Natural killer cell (primary cell): ENCODE data around the gene TRH. TPM values are rescaled to one million over a fixed set of nuclear protein-coding genes. Genes with fewer than 3 reads are reported as not detected.

ENCODE experiments used
- ATAC-seq, 3 donors: fragments of 150-1000 bp in 2 of 3; fragments of 200-7000 bp in 1 of 3; cut with Tn5 transposase; 1 replicate in 1 of 3; 2 replicates in 2 of 3; pipeline ENCODE4 v1.10.0; 2021; ENCODE audit warnings: mild to moderate bottlenecking in 2 of 3, moderate library complexity in 2 of 3
- DNase-seq, 2 donors: peaks; one replicate each; pipeline versions ENCODE4 v3.0.0 to v3.0.0-alpha.2; 2013 to 2021; ENCODE audit warnings: mixed read lengths in 1 of 2
- H3K27ac ChIP-seq: one replicate; pipeline ENCODE4 v1.5.1; 2013; ENCODE audit warnings: mild to moderate bottlenecking, low read length
- H3K27me3 ChIP-seq: one replicate; pipeline ENCODE4 v1.6.1; 2013; ENCODE audit warnings: low read length; ENCODE audit not compliant: control insufficient read depth, insufficient read depth
- H3K36me3 ChIP-seq: one replicate; pipeline ENCODE4 v1.6.1; 2013; ENCODE audit warnings: low read length; ENCODE audit not compliant: control insufficient read depth, insufficient read depth
- H3K4me1 ChIP-seq: one replicate; pipeline ENCODE4 v1.6.1; 2013; ENCODE audit warnings: low read length; ENCODE audit not compliant: control insufficient read depth, insufficient read depth
- H3K4me3 ChIP-seq: one replicate; pipeline ENCODE4 v1.5.1; 2013; ENCODE audit warnings: low read length
- H3K9me3 ChIP-seq: one replicate; pipeline ENCODE4 v1.6.1; 2013; ENCODE audit warnings: low read length; ENCODE audit not compliant: control insufficient read depth, insufficient read depth
- H3K27ac Mint-ChIP-seq, 2 donors: one replicate each; pipeline ENCODE4 v1.8.0; 2022; ENCODE audit warnings: mild to moderate bottlenecking in 2 of 2, mixed read lengths in 2 of 2, moderate library complexity in 1 of 2
- H3K27me3 Mint-ChIP-seq, 2 donors: one replicate each; pipeline ENCODE4 v1.8.0; 2022; ENCODE audit warnings: low read depth in 2 of 2, mixed read lengths in 2 of 2
- H3K36me3 Mint-ChIP-seq: one replicate; pipeline ENCODE4 v1.8.0; 2022; ENCODE audit warnings: mixed read lengths
- H3K4me1 Mint-ChIP-seq, 2 donors: one replicate each; pipeline ENCODE4 v1.8.0; 2022; ENCODE audit warnings: mixed read lengths in 2 of 2
- H3K4me3 Mint-ChIP-seq: one replicate; pipeline ENCODE4 v1.8.0; 2022; ENCODE audit warnings: mild to moderate bottlenecking, moderate library complexity, mixed read lengths
- H3K9me3 Mint-ChIP-seq, 2 donors: one replicate each; pipeline ENCODE4 v1.8.0; 2022; ENCODE audit warnings: mixed read lengths in 2 of 2
- CTCF ChIP-seq: fragments of 200-600 bp; IDR thresholded peaks from one replicate; pipeline ENCODE4 v1.8.0; 2022; ENCODE audit warnings: antibody characterized with exemption
- WGBS: methylation state at CpG from one replicate; pipeline ENCODE4 v1.1.7; 2013; ENCODE audit warnings: missing lambda C conversion rate; ENCODE audit not compliant: insufficient coverage; 5-methylcytosine and 5-hydroxymethylcytosine counted together
- intact Hi-C: fragments of 100-400 bp; cut with micrococcal nuclease; formaldehyde crosslinking; loops from one replicate; pipeline ENCODE4 v1.14.2; 2022
- total RNA-seq, 4 donors: library from RNA; stranded (reverse); fragments of 120-200 nt in 1 of 4; gene quantifications; one replicate each; pipeline versions ENCODE4 v1.2.3 to v1.2.4, GENCODE V29; 2013 to 2022

The TRH gene
- total RNA-seq, 3 donors from 2014 or later (not counting 1 experiment from before 2014, with no cell fraction given): not detected

DNA sequence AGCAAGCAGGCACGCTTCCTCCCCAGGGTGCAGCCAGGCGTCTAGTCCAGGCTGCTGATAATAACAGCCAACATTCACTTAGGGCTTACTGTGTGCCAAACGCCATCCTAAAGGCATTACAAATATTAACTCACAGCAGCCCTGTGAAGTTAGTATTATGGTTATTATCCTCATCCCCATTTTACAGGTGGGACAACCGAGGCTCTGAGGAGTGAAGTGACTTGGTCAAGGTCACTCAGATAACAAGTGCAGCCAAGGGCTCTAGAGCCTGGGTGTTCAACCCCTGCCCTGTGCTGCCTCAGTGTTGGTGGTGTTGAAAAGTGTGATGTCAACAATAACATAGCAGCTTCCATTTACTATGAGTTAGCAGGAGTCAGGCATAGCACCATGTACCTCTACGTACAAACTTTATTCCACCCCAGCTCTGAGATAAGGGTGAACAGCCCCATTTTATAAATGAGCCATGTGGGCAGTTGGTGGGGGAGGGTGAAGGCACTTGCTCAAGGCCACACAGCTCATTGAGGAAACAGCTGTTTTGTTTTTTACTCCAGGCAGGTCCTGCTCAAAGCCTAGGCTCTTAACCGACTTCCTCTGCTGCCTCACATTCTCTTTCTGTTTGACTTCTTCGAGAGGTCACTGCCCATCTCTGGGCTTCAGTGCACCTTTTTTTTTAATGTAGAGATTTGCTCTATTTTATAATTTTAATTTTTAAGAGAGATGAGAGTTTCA, 24.0 kb upstream of the TRH start:
- ATAC-seq: no peak
- intact Hi-C loops: no loop called here
- no peaks in the 10 kb centered on the region for H3K36me3 Mint-ChIP-seq

DNA sequence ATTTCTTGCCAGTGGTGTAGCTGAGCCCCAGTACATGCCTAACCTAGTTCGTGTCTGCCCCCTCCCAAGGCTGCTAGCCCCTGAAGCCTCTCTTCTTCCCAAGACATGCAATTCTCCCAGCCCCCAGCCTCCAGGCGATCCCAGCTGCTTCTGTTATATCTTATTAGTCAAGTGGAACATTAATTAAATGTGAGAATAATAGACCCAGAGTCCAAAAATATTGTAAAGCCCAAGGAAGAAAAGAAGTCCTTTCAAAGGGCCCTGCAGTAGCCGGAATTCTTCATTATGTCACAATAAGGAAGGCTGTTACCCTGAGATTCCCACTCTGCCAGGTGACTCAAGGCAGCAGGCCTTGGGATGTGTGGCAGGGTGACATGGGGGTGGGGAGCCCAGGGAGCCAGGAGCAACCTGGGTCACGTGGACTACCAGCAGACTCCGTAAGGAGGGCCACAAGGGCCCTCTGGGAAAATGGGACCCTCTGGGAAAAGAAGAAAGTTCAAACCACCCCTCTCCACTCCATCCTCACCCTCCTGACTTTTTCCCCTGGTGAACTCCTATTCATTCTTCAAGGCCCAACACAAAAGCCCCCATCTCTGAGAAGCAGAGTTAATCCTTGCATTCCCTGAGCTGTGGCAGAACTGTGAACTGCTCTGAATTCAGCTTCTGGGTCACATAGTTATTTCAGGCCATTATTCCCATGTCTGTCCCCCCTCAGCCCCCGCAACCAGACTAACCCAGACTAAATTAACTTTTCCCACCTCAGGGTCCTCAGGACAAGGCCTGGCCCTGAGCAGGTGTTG, 21.8 kb upstream of the TRH start:
- no peak for DNase-seq
- H3K9me3 Mint-ChIP-seq: no peaks in the 10 kb centered on the region
- WGBS: 75% methylated on average over 5 of the region's 6 CpGs
- H3K36me3 Mint-ChIP-seq: no peaks in the 10 kb centered on the region
- no peaks in the 10 kb centered on the region for H3K4me1 ChIP-seq
- H3K27me3 Mint-ChIP-seq: peaks cover 0 to 3% of the 10 kb centered on the region in 2 donors
- intact Hi-C loops: no loop called here
- H3K4me3 Mint-ChIP-seq: no peak overlapping the region
- H3K9me3 ChIP-seq: no peaks in the 10 kb centered on the region
- no peak overlapping the region for H3K4me3 ChIP-seq
- no peak overlapping the region for H3K27ac ChIP-seq
- no peak for ATAC-seq
- H3K27ac Mint-ChIP-seq: no peak overlapping the region
- no peaks in the 10 kb centered on the region for H3K27me3 ChIP-seq
- TF ChIP-seq CTCF: no peak
- H3K4me1 Mint-ChIP-seq: no peaks in the 10 kb centered on the region
- H3K36me3 ChIP-seq: no peaks in the 10 kb centered on the region

More for the DNA sequence above, 24.0 kb upstream of the TRH start:
- H3K27ac Mint-ChIP-seq: no peak overlapping the region
- H3K9me3 Mint-ChIP-seq: no peaks in the 10 kb centered on the region
- no peak for TF ChIP-seq CTCF
- Histone ChIP-seq H3K4me1 (no peaks in the 10 kb centered on the region), H3K27me3 (no peaks in the 10 kb centered on the region), H3K9me3 (no peaks in the 10 kb centered on the region), H3K27ac (no peak overlapping the region), H3K4me3 (no peak overlapping the region), H3K36me3 (no peaks in the 10 kb centered on the region)
- DNase-seq: no peak
- H3K4me1 Mint-ChIP-seq: no peaks in the 10 kb centered on the region
- WGBS: 69% methylated on average over 3 of the region's 7 CpGs
- H3K27me3 Mint-ChIP-seq: peaks cover 0 to 6% of the 10 kb centered on the region in 2 donors
- no peak overlapping the region for H3K4me3 Mint-ChIP-seq

DNA sequence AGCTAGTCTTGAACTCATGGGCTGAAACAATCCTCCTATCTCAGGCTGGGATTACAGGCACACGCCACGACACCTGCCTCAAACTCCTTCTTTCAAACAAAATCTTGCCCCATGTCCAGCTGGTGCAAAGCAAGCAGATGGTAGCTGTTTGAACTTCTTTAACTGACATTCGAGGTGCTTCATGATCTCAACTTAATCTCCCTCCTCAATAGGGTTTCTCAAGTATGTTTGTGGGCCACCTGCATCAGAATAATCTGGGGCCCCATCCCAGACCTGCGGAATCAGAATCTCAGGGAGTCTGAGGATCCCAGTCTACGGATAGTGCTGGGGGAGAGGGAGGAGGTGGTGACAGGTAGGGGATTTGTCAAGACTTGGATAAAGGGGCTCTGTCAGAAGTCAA, 20.9 kb upstream of the TRH start:
- H3K27me3 ChIP-seq: no peaks in the 10 kb centered on the region
- H3K4me3 ChIP-seq: no peak overlapping the region
- no peaks in the 10 kb centered on the region for H3K4me1 ChIP-seq
- Mint-ChIP-seq H3K36me3 (no peaks in the 10 kb centered on the region), H3K27ac (no peak overlapping the region), H3K9me3 (no peaks in the 10 kb centered on the region), H3K4me1 (no peaks in the 10 kb centered on the region), H3K27me3 (peaks cover 0 to 6% of the 10 kb centered on the region in 2 donors), H3K4me3 (no peak overlapping the region)
- no peak for ATAC-seq
- DNase-seq: no peak
- intact Hi-C loops: no loop called here
- TF ChIP-seq CTCF: no peak
- H3K27ac ChIP-seq: no peak overlapping the region
- 59% methylated on average over 5 of the region's 5 CpGs for WGBS
- no peaks in the 10 kb centered on the region for H3K36me3 ChIP-seq
- no peaks in the 10 kb centered on the region for H3K9me3 ChIP-seq
